Spleen (tissue), 11 donors: ENCODE measurements around the gene PRKCE. TPM values are rescaled to one million over a fixed set of nuclear protein-coding genes. Genes with fewer than 3 reads are reported as not detected.

Source experiments
- DNase-seq: peaks from one replicate; pipeline ENCODE4 v3.0.0-alpha.2; 2020
- H3K27ac ChIP-seq, 8 donors: fragments of 200-600 bp; sonication (generic) in 7 of 8; 1 replicate in 4 of 8; 2 replicates in 4 of 8; pipeline versions ENCODE4 v1.5.0 to v1.8.0; 2016 to 2021; ENCODE audit warnings: inconsistent platforms in 4 of 8, mild to moderate bottlenecking in 4 of 8, moderate library complexity in 1 of 8
- H3K27me3 ChIP-seq, 7 donors: fragments of 200-600 bp; sonication (generic) in 6 of 7; replicated peaks in 1 of 7; 1 replicate in 4 of 7; 2 replicates in 3 of 7; pipeline versions ENCODE4 v1.5.0 to v1.8.0; 2016 to 2021; ENCODE audit warnings: inconsistent platforms in 3 of 7, mild to moderate bottlenecking in 1 of 7
- H3K36me3 ChIP-seq, 6 donors: fragments of 200-600 bp; sonication (generic) in 5 of 6; 1 replicate in 4 of 6; 2 replicates in 2 of 6; pipeline versions ENCODE4 v1.5.0 to v1.8.0; 2016 to 2021; ENCODE audit warnings: inconsistent platforms in 2 of 6
- H3K4me1 ChIP-seq, 6 donors: fragments of 200-600 bp; sonication (generic) in 5 of 6; 1 replicate in 3 of 6; 2 replicates in 3 of 6; pipeline versions ENCODE4 v1.5.0 to v1.8.0; 2016 to 2021; ENCODE audit warnings: inconsistent platforms in 3 of 6
- H3K4me3 ChIP-seq, 8 donors: fragments of 200-600 bp; sonication (generic) in 7 of 8; 1 replicate in 4 of 8; 2 replicates in 4 of 8; pipeline versions ENCODE4 v1.5.0 to v1.8.0; 2016 to 2021; ENCODE audit warnings: inconsistent platforms in 4 of 8, mild to moderate bottlenecking in 4 of 8, moderate library complexity in 2 of 8
- H3K9me3 ChIP-seq, 8 donors: fragments of 200-600 bp; sonication (generic) in 7 of 8; 1 replicate in 4 of 8; 2 replicates in 4 of 8; pipeline versions ENCODE4 v1.5.0 to v1.8.0; 2016 to 2021; ENCODE audit warnings: inconsistent platforms in 4 of 8
- POLR2A ChIP-seq, 3 donors: fragments of 450-650 bp; IDR thresholded peaks; one replicate each; pipeline ENCODE4 v1.5.1; 2017; ENCODE audit warnings: antibody characterized with exemption in 3 of 3, mild to moderate bottlenecking in 1 of 3
- POLR2AphosphoS5 ChIP-seq, 3 donors: sonication (generic); formaldehyde crosslinking; IDR thresholded peaks; one replicate each; pipeline ENCODE4 v1.5.1; 2017; ENCODE audit warnings: antibody characterized with exemption in 3 of 3
- WGBS, 5 donors: extraction: QIAGEN DNeasy Blood & Tissue Kit in 3 of 5; methylation state at CpG; one replicate each; pipeline versions ENCODE4 v1.1.5 to v1.1.7; 2013 to 2018; 5-methylcytosine and 5-hydroxymethylcytosine counted together
- intact Hi-C: fragments of 100-400 bp; cut with DNase I; formaldehyde crosslinking; loops from one replicate; pipeline ENCODE4 v1.15.0; 2023; ENCODE audit warnings: low total_unique reads
- polyA plus RNA-seq, 3 donors: library from polyadenylated mRNA; stranded (reverse); fragments of 200-250 nt; gene quantifications; one replicate each; pipeline ENCODE4 v1.2.1, GENCODE V29; 2013
- total RNA-seq, 7 donors: library from RNA; depleted of rRNA in 3 of 7; stranded (reverse); fragments of >200 nt in 3 of 7; fragmentation: NEBNext Ultra II Directional in 4 of 7; extraction: Animal tissue kit (Norgen Biotek cat#: 25700) in 4 of 7; gene quantifications; one replicate each; pipeline versions ENCODE4 v1.1.0 to v1.2.1, GENCODE V29; 2016 to 2021
- TF ChIP-seq, protein P1 (sequence below), 11 experiments: fragments of 200-600 bp in 7 of 11; fragments of 450-650 bp in 4 of 11; sonication (generic) in 4 of 11; IDR thresholded peaks in 8 of 11; conservative IDR thresholded peaks in 3 of 11; 1 replicate in 7 of 11; 2 replicates in 4 of 11; pipeline versions ENCODE4 v1.4.0 to v1.8.0; 2016 to 2021; ENCODE audit warnings: antibody characterized with exemption in 11 of 11, inconsistent platforms in 4 of 11, mild to moderate bottlenecking in 1 of 11
- donor health status: healthy with polysubstance abuse.
- donor health status: DM: no; HTN: no; CAD: no; lungs with moderate emphysema.
- donor health status: DM: no; HTN: no; CAD: no.
- donor health status: Bipolar disorder and iron deficiency.
- donor health status: healthy.
- donor health status: DM: no; HTN: no; CAD: no.
- donor health status: DM: yes; HTN: yes; CAD: no.

Gene PRKCE
- total and polyA plus RNA-seq, 10 donors = 2.5 to 43.6 (median 18.8) TPM

DNA sequence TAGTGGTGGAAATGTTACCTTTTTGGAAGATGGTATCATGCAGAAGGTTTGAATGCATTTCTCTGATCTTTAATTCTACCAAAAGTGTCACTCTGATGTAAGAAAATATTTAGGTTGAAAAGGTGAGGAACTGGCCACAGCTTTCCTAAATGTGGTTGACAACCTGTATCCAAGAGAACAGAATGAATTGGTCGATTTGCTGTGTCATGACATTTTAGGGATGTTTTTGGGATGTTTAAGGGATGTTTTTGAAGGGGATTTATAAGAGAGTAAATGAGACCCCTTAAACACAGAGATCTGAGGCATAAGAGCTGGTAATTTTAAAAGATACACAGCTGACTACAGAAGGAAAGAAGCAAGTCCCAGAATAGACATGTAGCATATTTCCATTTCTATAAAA, 375.0 kb downstream of the PRKCE start:
- DNase-seq = no peak
- intact Hi-C loops = loop anchor here (10.0 kb wide), 1 partner anchor 338 kb away; no protein-coding TSS in a partner anchor
- H3K27me3 ChIP-seq = no peaks in the 10 kb centered on the region
- TF ChIP-seq, protein P1, sequence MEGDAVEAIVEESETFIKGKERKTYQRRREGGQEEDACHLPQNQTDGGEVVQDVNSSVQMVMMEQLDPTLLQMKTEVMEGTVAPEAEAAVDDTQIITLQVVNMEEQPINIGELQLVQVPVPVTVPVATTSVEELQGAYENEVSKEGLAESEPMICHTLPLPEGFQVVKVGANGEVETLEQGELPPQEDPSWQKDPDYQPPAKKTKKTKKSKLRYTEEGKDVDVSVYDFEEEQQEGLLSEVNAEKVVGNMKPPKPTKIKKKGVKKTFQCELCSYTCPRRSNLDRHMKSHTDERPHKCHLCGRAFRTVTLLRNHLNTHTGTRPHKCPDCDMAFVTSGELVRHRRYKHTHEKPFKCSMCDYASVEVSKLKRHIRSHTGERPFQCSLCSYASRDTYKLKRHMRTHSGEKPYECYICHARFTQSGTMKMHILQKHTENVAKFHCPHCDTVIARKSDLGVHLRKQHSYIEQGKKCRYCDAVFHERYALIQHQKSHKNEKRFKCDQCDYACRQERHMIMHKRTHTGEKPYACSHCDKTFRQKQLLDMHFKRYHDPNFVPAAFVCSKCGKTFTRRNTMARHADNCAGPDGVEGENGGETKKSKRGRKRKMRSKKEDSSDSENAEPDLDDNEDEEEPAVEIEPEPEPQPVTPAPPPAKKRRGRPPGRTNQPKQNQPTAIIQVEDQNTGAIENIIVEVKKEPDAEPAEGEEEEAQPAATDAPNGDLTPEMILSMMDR (IDR thresholded peaks at IDR 0.05 in 8 of 11, conservative IDR thresholded peaks at IDR 0.05 in 3 of 11) = no peak
- no peak for TF ChIP-seq POLR2A (IDR thresholded peaks at IDR 0.05)
- no peak for TF ChIP-seq POLR2AphosphoS5 (IDR thresholded peaks at IDR 0.05)
- no peaks in the 10 kb centered on the region for H3K9me3 ChIP-seq
- peaks cover 0 to 14% (median 0%) of the 10 kb centered on the region in 6 donors for H3K36me3 ChIP-seq
- H3K27ac ChIP-seq = no peak overlapping the region
- H3K4me1 ChIP-seq = peaks cover 0 to 15% (median 9%) of the 10 kb centered on the region in 6 donors
- WGBS, 5 donors = 72 to 91% (median 81%) methylated on average over 1 of the region's 1 CpG
- H3K4me3 ChIP-seq = no peak overlapping the region

DNA sequence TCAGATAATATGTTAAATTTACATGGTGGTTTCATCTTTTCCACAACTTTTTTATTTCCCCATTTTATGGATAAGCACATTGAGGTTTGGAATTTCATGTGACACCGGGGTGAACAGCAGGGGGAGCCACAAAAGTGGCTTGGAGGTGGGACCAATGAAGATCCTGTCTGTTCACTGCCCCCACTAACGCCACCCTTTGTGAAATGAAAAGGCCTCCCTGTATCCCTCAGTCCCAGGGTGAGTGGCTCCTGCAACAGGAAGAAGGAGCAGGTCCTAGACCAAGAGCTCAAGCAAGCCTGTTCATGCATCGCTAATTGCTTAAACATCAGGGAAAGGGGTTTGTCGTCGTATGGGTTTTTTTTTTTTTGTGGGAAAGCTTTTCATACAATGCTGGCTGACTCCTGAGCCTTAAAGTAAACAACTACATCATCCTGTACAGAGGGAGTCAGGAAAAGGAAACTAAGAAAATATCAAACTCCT, 377.9 kb downstream of the PRKCE start:
- peaks cover 0 to 6% (median 0%) of the 10 kb centered on the region in 6 donors for H3K36me3 ChIP-seq
- no peaks in the 10 kb centered on the region for H3K27me3 ChIP-seq
- intact Hi-C loops = loop anchor here (10.0 kb wide), 1 partner anchor 335 kb away; no protein-coding TSS in a partner anchor
- WGBS, 5 donors = 56 to 72% (median 65%) methylated on average over 5 of the region's 5 CpGs
- peak overlapping the region in 6 of 8 donors; percentile 14 to 64 (median 54) for H3K27ac ChIP-seq
- peaks cover 0 to 28% (median 13%) of the 10 kb centered on the region in 6 donors for H3K4me1 ChIP-seq
- DNase-seq = no peak
- no peaks in the 10 kb centered on the region for H3K9me3 ChIP-seq
- no peak overlapping the region for H3K4me3 ChIP-seq
- TF ChIP-seq, protein P1 (IDR thresholded peaks at IDR 0.05 in 8 of 11, conservative IDR thresholded peaks at IDR 0.05 in 3 of 11) = peak in 1 of 11 experiments; percentile 15
- no peak for TF ChIP-seq POLR2AphosphoS5 (IDR thresholded peaks at IDR 0.05)
- TF ChIP-seq POLR2A (IDR thresholded peaks at IDR 0.05) = no peak

DNA sequence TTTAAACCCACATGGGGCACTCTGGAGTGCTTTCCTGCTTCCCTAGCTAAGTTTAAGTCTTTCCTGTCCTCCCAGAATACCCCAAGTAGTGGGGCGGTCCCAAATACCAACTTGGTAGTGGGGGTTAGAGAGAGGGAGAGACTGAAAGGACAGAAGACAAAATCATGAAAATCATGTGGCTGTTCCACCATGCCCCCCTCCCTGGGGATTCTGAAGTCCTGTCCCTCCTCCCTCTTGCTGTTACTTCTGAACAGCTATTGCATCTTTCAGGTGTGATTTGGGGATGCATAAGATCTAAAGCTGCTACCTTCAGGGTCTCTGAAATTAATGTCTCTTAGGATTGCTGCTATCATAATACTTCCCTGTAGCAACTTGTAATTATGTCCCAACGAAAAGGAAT, 378.9 kb downstream of the PRKCE start:
- 89 to 100% (median 94%) methylated on average over 2 of the region's 2 CpGs for WGBS, 5 donors
- no peak overlapping the region for H3K4me3 ChIP-seq
- no peaks in the 10 kb centered on the region for H3K9me3 ChIP-seq
- DNase-seq = no peak
- H3K36me3 ChIP-seq = peaks cover 0 to 6% (median 0%) of the 10 kb centered on the region in 6 donors
- TF ChIP-seq, protein P1 (IDR thresholded peaks at IDR 0.05 in 8 of 11, conservative IDR thresholded peaks at IDR 0.05 in 3 of 11) = no peak
- TF ChIP-seq POLR2A (IDR thresholded peaks at IDR 0.05) = no peak
- TF ChIP-seq POLR2AphosphoS5 (IDR thresholded peaks at IDR 0.05) = no peak
- intact Hi-C loops = no loop called here
- peaks cover 0 to 35% (median 15%) of the 10 kb centered on the region in 6 donors for H3K4me1 ChIP-seq
- H3K27me3 ChIP-seq = no peaks in the 10 kb centered on the region
- H3K27ac ChIP-seq = peak overlapping the region; percentile 11 to 64 (median 54)

DNA sequence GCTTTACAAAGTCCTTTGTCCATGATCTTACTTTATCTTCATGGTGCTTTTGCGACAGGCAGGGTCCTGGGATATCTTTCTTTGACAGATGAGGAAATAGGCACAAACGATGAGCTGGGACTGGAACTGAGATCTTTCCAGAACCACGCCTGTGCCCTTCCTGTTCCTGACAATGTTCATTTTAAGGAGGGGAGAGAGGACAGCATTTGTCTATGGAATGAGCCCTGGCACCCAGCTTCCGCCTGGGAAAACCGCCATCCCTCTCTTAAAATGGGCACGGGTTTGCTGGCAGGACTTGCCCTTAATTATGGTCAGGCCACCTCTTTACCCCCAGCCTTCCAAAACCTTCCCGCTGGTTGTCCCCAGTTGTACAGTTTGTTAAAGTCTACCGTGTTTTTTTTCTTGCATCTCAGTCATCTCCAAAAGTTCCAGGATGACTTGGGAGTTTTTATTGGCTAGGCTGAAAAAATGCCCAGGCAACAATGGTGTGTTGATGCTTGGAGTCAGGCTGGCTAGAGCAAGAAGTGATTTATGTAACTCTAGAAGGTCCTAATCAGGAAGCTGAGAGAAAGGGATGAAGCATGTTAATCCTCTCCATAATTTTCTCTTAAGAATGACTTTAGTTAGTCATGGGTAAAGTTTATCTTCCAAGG, 380.8 kb downstream of the PRKCE start:
- intact Hi-C loops = no loop called here
- Histone ChIP-seq H3K27me3 (no peaks in the 10 kb centered on the region), H3K27ac (peak overlapping the region in 7 of 8 donors; percentile 28 to 78 (median 60)), H3K4me1 (peaks cover 0 to 36% (median 16%) of the 10 kb centered on the region in 6 donors), H3K36me3 (peaks cover 0 to 11% (median 0%) of the 10 kb centered on the region in 6 donors), H3K9me3 (no peaks in the 10 kb centered on the region), H3K4me3 (no peak overlapping the region)
- 58 to 76% (median 75%) methylated on average over 8 of the region's 8 CpGs for WGBS, 5 donors
- TF ChIP-seq POLR2A (IDR thresholded peaks at IDR 0.05) (no peak), POLR2AphosphoS5 (IDR thresholded peaks at IDR 0.05) (no peak)
- TF ChIP-seq, protein P1 (IDR thresholded peaks at IDR 0.05 in 8 of 11, conservative IDR thresholded peaks at IDR 0.05 in 3 of 11) = no peak
- DNase-seq = no peak
